ENCODE data around the gene SMURF1.

DNA sequence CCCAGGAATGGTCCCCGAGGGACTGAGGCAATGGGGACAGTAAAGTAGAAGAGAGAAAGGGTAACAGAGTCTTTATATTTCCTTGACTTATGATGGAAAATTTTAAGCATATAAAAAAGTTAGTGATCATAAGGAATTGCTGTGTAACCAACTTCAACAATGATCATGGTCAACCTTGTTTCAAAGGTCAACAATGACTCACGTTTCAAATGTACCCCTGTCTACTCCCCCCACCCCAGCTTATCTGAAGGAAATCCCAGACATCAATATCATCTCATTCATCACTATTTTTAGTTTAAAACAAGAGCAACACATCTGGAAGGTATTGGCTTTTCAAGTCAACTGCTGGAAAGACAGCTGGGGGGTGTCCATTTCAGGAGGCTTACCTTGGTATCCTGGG is 92.9 kb downstream of the SMURF1 start:
- no peak for TF ChIP-seq POLR2A (IDR thresholded peaks at IDR 0.05)
- TF ChIP-seq, protein P1, sequence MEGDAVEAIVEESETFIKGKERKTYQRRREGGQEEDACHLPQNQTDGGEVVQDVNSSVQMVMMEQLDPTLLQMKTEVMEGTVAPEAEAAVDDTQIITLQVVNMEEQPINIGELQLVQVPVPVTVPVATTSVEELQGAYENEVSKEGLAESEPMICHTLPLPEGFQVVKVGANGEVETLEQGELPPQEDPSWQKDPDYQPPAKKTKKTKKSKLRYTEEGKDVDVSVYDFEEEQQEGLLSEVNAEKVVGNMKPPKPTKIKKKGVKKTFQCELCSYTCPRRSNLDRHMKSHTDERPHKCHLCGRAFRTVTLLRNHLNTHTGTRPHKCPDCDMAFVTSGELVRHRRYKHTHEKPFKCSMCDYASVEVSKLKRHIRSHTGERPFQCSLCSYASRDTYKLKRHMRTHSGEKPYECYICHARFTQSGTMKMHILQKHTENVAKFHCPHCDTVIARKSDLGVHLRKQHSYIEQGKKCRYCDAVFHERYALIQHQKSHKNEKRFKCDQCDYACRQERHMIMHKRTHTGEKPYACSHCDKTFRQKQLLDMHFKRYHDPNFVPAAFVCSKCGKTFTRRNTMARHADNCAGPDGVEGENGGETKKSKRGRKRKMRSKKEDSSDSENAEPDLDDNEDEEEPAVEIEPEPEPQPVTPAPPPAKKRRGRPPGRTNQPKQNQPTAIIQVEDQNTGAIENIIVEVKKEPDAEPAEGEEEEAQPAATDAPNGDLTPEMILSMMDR (IDR thresholded peaks at IDR 0.05) = no peak

All from sigmoid colon (tissue), 3 donors.